T-helper 9 cell (primary cell): Measurements from ENCODE around the gene KRTAP5-3.
"Not testable (repeated sequence)": the region's sequence is repeated elsewhere in the genome, so short reads cannot be mapped to it uniquely, and the experiment has no call there.

ENCODE experiments used
- DNase-seq: peaks from one replicate; pipeline ENCODE4 v3.0.0-alpha.2; 2020

The KRTAP5-3 gene

DNA sequence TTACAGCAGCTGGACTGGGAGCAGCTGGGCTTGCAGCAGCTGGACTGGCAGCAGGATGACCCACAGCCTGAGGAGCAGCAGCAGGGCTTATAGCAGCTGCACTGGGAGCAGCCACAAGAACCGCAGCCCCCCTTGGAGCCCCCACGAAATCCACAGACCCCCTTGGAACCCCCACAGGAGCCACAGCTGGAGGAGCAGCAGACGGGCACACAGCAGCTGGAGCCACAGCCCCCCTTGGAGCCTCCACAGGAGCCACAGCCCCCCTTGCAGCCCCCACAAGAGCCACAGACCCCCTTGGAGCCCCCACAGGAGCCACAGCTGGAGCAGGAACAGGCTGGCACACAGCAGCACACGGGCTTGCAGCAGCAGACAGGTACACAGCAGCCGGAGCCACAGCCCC, 362 bp downstream of the KRTAP5-3 start:
- DNase-seq, result not testable (repeated sequence)

DNA sequence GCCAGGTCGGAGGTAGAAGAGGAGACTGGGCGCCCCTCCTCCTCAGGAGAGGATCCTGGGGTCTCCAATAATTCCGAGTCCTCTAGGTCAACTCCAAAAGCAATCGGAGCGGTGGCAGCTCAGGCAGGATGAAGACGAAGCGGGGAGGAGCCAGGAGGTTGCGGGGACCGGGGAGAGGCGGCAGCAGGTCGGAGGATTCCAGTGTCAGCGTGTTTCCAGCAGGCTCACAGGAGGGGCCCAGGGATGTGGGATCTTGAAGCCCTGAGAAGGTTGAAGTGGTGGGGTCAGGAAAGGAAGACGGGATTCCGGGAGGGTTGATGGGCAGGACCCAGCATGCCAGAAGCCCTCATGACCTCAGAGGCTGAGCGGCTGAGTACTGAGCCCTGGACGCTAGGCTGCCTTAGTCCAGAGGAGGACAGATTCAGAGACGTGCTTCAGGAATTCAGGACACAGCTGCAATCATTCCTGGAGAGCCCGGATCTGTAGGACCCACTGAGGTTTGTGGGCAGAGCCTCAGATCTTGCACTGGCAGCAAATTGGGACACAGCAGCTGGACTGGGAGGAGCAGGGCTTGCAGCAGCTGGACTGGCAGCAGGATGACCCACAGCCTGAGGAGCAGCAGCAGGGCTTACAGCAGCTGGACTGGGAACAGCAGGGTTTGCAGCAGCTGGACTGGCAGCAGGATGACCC, 962 bp downstream of the KRTAP5-3 start:
- not testable (repeated sequence) for DNase-seq

DNA sequence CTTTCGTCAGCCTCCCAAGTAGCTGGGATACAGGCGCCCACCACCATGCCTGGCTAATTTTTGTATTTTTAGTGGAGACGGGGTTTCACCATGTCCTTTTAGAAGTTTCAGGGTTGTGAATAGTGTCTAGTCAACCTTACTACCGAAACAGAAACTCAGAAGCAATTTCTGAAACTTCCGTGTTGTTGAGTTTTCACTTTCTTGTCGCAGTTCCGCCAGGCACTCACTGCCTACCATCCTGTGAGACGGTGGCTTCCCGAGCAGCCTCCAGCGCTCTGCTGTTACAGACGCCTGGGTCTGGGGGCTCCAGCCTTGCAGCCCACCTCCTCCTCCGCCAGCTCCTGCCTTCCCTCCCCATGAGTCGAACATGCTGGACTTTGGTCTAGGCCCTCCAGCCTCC, 2.3 kb downstream of the KRTAP5-3 start:
- DNase-seq, result not testable (repeated sequence)

DNA sequence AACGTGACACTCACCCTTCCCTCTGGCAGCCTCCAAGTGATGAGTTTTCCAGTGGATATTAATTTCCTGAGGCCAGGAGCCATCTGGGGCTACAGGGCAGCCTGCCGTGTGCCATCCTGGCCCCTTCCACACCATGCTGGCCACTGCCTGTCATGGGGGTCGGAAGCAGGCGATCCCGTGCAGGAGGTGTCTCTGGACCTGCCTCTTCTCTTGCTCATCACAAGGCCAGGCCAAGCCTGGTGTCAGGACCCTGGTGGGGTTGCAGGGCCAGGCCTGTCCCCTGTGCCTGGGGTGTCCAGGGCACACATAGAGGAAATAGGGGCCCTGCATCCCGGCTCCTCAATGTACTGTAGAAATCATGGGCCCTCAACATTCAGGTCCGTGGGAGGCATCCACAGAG, 3.6 kb downstream of the KRTAP5-3 start:
- DNase-seq, result no peak

DNA sequence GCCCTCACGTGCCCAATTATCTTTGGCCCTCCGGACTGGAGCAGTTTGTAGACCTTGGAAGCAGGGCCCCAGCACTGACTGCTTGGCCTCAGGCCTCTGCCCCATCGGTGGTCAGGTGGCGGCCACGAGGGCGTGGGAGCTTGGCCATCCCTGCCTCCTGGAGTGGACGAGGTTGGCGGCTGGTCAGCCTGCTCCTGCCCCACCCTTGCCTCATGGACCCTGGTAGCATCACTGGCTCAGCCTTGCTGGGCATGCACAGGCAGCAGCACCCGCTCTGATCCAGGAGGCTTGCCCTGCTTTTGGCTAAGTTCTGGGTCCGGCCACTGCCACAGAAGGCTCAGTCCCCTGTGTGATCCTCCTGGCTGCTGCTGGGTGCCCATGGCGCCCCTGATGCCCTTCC, 4.1 kb downstream of the KRTAP5-3 start:
- no peak for DNase-seq

DNA sequence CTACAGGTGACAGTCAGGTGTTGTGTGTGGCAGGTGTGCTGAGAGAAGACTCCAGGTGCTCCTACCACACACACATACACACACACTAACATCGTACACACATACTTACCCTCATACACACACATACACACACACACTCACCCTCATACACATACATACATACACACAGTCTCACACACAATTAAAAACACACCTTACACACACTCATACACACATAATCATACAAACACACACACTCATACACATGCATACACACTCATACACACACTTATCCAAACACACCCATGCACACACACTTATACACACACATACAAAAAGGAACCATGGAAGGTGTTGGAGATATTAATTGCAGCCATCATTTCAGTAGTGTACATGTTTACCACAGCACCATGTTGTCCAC, 4.6 kb downstream of the KRTAP5-3 start:
- no peak for DNase-seq

DNA sequence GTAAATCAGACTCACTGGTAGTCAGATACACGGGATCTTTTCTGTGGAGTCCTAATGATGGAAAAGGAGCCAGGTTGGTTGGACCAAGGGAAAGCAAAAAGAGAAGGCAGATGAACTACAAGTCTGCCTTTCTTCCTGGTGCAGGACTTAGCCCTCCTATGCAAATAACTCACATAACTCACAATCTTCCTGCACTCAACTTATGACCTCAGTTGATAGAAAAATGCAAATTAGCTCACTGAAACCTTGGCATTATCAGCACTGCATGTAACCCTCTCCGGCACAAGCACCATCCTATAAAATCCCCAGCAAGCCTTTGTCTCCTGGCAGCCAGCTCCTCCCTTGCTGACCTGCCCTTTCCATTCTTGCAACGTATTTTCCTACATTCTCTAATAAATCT, 6.6 kb downstream of the KRTAP5-3 start:
- DNase-seq, result not testable (repeated sequence)

DNA sequence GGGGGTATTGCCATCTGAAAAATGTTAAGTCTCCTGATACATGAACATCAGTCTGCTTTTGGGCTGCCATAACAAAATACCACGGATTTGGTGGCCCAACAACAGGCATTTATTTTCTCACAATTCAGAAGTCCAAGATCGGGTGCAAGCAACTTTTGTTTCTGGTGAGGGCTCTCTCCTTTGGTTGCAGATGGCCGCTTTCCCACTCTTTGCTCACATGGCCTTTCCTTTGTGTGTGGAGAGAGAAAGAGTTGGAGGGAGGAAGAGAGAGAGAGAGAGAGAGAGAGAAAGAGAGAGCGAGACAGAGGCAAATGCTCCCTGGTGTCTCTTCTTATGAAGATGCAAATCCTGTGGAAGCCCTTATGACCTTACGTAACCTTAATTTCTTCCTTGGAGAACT, 7.6 kb downstream of the KRTAP5-3 start:
- DNase-seq, result no peak

DNA sequence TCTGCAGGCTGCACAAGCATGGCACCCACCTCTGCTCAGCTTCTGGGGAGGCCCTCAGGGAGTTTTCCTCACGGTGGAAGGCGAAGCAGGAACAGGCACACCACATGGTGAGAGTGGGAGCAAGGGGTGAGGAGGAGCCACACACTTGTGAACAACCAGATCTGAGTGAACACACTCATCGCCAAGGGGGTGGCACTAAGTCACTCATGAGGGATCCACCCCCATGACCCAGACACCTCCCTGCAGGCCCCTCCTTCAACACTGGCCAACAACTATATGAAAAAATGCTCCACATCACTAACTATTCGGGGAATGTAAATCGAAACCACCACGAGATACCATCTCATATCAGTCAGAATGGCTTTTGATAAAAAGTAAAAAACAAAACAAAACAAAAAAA, 9.4 kb downstream of the KRTAP5-3 start:
- DNase-seq, result no peak

DNA sequence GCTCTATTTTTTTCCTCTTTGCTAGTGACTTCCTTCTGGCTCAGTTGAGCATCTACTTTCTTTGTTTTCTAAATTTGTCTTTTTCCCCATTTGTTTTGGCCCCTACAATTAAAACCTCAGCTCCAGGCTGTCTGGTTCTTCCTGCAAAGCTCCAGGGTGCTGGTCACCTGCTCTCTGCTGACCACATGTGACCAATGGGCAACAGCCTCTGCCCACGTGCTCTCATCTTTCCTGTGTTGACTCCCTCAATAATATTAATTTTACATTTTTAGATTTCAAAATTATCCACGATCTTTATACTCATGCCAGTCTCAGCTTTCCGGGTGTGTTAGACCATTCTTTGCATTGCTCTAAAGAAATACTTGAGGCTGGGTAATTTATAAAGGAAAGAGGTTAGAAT, 9.9 kb downstream of the KRTAP5-3 start:
- DNase-seq, result not testable (repeated sequence)

DNA sequence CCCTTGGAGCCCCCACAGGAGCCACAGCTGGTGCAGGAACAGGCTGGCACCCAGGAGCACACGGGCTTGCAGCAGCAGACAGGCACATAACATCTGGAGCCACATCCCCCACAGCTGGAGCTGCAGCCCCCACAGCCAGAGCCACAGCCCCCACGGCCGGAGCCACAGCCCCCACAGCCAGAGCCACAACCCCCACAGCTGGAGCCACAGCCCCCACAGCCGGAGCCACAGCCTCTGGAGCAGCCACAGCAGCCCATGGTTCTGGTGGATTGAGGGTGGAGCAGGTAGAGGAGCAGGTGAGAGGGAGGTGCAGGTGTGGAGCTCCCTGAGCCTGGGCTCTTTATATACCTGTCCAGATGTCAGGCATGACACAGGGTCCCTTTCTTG, 10.3 kb downstream of the KRTAP5-3 start, which contains the start of gene KRTAP5-2:
Gene KRTAP5-2 (minus strand): TSS at position 301 of the 387 bp plus-strand sequence. CDS start 44 bp downstream, at position 257.
- DNase-seq, result no peak

DNA sequence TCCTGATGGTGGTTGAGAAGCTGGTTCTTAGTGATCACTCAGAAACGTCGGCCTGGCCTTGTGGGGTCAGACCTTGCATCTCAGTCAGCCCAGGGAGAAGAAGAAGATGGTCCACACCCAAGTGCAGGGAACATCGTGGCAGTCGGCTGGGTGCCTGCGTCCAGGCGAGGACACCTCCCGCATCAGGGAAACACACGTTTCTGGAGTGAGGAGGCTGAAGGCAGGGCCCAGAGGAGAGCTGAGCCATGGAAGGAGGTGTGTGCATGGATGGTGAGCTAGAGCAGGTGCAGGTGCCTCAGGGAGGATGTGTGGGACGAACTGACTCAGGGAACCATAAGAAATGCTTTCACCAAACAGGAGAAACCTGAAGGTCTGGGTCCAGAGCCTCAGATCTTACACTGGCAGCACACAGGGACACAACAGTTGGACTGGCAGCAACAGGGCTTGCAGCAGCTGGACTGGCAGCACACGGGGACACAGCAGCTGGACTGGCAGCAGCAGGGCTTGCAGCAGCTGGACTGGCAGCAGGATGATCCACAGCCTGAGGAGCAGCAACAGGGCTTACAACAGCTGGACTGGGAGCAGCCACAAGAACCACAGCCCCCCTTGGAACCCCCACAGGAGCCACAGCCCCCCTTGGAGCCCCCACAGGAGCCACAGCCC, 10.8 kb downstream of the KRTAP5-3 start:
- no peak for DNase-seq

DNA sequence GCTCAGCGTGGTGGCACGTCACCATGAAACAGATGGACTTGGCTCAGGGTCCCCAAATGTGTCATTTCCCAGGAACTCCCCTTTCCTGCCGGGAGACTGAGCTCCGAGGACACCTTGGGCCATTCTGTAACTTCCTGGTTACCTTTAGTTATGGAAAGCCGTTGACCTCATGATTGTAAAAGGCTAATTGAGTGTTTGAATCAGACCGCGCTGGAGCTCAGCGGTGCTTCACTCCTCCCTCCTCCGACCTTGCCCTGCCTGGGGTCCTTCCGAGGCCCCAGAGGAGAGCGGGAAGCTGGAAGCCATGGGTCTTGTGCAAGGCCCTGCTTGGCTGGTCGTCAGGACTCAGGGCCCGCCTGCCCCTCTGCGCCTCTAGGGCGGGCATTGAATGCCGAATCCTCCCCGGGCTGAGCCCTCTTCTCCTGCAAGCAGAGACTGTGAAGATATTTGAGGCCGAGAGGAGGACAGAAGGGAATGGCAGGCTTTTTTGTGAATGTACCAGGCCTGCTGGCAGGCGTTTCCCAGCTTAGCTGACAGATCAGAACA, 11.6 kb downstream of the KRTAP5-3 start:
- not testable (repeated sequence) for DNase-seq

DNA sequence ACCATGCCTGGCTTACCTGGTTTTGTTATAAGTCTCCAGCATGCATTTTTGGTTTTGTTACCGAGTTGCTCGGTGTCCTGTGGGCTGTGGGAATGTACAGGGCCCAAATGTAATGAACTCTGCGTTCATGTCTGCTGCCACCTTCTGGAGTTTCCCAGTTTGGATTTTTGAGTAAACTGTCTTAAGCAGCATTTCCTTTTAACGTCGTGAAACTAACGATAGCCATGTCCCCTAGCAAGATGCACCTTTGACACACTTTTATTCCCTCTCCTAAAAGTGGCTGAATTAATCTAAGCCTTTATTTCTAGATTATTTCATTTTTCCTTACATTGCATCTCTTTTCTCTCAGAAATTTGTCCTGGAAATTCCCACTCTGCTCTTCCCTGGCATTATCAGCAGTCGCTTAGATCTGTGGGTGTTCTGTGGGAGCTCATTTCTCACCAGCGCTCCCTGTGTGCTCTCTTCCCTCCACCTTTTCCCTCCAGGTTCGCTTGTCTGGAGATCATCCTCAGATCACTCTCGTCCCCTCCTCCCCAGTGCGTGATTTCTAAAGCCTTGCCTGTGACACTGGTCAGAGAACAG, 12.2 kb downstream of the KRTAP5-3 start:
- not testable (repeated sequence) for DNase-seq

DNA sequence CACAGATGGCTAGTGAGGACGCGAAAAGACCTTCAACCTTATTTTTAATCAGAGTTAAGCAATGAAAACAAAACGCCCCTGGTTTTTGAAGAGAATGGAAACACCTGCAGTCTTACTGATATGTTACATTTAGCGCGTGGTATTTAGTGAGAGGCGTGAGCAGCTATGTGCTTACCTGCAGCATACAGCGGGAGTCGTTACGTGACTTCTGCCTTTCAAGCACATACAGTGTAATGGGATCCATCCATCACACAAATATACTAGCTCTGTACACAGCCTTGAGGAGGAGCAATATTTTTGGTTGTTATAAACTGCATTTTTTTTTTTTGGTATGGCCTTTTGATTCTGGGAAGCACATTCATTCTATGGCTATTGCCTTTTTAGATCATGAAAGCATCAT, 15.6 kb downstream of the KRTAP5-3 start:
- DNase-seq, result no peak

DNA sequence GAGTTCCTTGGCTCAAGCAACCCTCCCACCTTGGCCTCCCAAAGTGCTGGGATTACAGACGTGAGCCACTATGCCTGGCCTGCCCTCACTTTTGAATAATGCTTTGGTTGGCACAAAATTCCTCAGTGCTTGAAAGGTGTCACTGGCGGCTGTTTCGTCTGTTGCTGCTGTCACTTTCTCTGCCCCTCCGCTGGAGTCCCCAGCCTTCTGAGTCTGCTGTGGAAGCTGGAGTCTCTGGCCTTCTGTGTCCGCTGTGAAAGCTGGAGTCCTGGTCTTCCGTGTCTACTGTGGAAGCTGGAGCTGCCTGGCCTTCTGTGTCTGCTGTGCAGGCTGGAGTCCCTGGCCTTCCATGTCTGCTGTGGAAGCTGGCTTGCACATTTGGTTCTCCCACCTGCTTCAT, 18.3 kb downstream of the KRTAP5-3 start:
- no peak for DNase-seq

DNA sequence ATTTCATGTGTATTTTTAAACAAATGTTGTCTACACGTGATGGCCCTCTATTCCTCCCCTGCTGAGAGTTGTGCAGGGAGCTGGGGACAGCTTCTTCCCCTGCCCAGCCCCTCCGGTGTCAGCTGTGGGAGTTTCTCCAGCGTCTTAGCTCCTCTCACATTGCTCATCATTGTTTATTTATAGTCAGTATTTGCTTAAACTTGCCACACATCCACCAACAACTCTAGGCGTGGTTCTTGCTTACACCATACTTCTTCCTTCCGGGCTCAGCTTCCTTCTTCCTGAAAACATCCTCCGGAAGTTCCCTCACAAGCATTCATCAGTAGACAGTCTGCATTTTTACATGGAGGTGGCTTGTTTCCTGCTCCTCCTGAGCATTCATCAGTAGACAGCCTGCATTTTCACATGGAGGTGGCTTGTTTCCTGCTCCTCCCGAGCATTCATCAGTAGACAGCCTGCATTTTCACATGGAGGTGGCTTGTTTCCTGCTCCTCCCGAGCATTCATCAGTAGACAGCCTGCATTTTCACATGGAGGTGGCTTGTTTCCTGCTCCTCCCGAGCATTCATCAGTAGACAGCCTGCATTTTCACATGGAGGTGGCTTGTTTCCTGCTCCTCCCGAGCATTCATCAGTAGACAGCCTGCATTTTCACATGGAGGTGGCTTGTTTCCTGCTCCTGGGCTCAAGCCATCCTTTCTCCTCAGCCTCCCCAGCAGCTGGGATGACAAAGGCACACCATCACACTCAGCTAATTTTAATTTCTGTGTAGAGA, 18.9 kb downstream of the KRTAP5-3 start:
- DNase-seq, result not testable (repeated sequence)

DNA sequence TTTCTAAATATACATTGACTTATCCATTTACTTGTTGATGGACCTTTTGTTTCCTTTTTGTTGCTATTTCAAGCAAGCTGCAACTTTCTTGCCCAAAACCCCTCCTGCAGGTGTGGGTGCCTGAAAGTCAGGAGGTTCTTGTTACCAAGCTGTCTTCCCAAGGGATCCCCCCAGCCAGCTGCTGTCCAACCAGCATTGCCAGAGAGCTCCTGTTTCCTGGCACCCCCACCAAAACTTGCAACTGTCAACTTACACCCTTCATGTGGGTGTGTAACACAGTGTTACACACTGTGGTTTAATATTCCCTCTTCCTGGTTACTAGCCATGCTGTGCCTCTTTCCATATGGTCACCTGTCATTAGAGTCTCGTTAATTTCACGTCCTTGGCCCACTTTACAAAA, 21.6 kb downstream of the KRTAP5-3 start:
- DNase-seq, result no peak

DNA sequence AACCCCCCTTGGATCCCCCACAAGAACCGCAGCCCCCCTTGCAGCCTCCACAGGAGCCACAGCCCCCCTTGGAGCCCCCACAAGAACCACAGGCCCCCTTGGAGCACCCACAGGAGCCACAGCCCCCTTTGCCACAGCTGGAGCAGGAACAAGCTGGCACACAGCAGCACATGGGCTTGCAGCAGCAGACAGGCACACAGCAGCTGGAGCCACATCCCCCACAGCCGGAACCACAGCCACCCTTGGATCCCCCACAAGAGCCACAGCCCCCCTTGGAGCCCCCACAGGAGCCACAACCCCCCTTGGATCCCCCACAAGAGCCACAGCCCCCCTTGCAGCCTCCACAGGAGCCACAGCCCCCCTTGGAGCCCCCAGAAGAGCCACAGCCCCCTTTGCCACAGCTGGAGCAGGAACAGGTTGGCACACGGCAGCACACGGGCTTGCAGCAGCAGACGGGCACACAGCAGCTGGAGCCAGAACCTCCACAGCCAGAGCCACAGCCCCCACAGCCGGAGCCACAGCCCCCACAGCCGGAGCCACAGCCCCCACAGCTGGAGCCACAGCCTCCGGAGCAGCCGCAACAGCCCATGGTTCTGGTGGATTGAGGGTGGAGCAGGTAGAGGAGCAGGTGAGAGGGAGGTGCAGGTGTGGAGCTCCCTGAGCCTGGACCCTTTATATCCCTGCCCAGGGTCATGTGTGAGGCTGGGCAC, 23.4 kb downstream of the KRTAP5-3 start, which contains the start of gene KRTAP5-1:
Gene KRTAP5-1 (minus strand): TSS at position 623 of the 710 bp plus-strand sequence. CDS start 34 bp downstream, at position 589.
- DNase-seq, result not testable (repeated sequence)

DNA sequence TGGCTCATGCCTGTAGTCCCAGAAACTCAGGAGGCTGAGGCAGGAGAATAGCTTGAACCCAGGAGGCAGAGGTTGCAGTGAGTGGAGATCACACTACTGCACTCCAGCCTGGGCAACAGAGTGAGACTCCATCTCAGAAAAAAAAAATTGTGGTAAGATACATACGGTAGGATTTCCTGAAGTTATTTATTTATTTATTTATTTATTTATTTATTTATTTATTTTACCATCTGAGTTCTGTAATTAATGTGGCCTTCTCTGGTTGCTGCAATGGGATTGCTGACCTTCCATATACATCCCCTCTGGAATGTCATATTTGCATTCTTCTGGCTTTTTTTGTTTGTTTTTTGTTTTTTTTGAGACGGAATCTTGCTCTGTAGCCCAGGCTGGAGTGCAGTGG, 25.4 kb downstream of the KRTAP5-3 start:
- not testable (repeated sequence) for DNase-seq

DNA sequence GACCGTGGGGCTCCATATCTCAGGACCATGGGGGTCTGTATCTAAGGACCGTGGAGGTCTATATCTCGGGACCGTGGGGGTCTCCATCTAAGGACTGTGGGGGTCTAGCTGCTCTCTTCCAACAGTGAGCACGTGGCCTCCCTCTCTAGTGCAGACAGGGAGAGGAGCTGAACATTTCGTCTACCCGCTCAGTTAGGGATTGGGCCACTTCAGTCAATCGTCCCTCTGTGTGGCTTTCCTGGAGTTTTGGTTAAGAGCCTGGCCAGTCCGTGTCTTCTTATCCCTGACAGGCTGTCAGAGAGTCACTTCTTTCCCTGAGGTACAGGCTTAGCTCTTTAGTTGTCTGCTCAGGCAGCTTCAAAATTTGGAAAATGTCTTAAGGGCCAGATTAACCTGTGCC, 26.3 kb downstream of the KRTAP5-3 start:
- no peak for DNase-seq

DNA sequence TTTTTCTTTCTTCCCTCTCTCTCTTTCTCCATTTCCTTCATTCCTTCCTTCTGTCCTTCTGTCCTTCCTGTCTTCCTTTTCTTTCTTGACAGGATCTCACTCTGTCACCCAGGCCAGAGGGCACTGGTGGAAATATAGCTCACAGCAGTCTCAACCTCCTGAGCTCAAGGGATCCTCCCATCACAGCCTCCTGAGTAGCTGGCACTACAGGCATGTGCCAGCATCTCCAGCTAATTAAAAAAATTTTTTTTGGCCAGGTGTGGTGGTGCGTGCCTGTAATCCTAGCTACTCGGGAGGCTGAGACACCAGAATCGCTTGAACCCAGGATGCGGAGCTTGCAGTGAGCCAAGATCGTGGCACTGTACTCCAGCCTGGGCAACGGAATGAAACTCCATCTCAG, 31.4 kb downstream of the KRTAP5-3 start:
- no peak for DNase-seq
